GM19438 (cell line): ENCODE data around the gene LAMTOR1.

Experiments
- ATAC-seq: cut with Tn5 transposase; IDR thresholded peaks from one replicate; pipeline ENCODE4 v1.9.1; 2021; ENCODE audit warnings: low read depth; ENCODE audit not compliant: unreplicated experiment

Gene LAMTOR1

DNA sequence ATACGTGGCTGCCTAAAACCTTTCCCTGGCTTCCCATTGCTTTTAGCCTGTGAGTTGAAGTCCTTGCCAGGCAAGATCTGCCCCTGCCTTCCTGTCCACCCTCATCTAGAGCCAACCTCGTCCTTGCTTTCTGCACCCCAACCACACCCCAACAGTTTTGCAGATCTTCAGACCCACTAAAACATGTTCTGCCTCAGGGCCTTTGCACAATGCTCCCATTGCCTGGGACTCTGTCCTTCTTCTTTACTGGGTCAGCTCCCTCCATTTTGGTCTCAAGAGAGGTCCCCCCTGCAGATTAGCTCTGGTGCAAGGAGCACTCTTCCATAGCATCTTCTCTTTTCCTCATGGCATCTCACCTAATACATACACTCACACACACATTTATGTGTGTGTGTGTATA lies 17.8 kb upstream of the LAMTOR1 start:
- ATAC-seq = no peak

- ATAC-seq = no peak
These were observed 16.1 kb upstream of the LAMTOR1 start for GRCh38 chr11:72119198-72119597.

GRCh38 chr11:72116019-72116755 lies 13.1 kb upstream of the LAMTOR1 start:
- no peak for ATAC-seq

DNA sequence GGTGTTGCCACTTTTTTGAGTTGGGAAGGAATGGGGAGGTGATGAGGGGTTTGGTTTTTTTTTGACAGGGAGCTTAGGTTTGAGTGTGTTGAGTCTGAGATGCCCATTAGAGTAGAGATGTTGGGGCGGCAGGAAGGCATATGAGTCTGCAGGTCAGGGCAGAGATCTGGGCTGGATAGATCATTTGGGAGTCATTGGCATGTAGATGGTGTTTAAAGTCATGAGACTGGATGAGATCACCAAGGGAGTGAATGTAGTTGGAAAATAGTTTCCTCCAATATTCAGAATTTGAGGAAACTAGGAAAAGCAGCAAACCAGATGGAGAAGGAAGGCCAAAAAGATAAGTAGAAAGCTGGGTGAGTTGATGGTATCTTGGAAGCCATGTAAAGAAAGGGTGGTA lies 11.5 kb upstream of the LAMTOR1 start:
- no peak for ATAC-seq

GRCh38 chr11:72112978-72113808 lies 10.1 kb upstream of the LAMTOR1 start:
- ATAC-seq = no peak

DNA sequence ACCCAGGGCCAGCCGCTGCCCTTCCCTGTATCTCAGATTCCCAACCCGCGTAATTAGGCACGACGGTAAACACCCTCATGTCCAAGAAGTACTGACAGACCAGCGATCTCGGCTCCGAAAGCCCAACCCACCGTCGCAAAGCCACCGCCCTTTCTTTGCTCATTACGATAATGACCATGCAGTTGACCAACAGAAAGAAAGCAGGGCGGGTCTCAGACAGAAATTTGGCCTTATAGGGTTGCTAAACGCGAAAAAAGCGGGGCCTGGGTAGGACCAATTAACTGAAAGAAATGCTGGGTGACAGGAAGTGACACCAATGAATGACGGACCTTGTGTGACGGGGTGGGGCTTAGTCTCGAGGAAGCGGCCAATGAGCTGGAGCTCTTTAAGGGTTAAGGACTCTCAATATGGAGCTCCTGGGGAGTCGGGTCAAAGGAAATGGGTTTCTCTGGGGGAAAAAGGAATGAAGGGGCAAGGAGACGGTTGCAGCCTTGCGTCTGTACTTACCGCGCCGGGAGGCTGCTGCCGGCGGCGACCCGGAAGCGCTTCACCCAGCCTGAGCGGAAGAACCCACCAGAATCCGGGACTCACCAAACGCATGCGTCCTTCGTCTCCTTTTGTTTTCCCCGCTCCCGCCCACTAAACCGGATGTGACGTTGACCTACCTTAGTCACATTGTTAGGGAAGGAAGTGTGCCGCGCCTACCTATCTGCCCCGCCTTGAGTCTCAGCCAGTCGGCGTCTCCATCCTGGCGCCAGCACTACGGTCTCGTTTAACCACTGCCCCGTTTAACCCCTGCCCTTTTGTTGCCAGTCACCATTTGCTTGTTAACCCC lies 9.3 kb upstream of the LAMTOR1 start, which contains the start of gene ANAPC15:
ANAPC15 (minus strand) TSS at position 553 of the 835 bp plus-strand sequence. CDS start 1,419 bp downstream, outside the sequence.
- peak; percentile 90 for ATAC-seq

DNA sequence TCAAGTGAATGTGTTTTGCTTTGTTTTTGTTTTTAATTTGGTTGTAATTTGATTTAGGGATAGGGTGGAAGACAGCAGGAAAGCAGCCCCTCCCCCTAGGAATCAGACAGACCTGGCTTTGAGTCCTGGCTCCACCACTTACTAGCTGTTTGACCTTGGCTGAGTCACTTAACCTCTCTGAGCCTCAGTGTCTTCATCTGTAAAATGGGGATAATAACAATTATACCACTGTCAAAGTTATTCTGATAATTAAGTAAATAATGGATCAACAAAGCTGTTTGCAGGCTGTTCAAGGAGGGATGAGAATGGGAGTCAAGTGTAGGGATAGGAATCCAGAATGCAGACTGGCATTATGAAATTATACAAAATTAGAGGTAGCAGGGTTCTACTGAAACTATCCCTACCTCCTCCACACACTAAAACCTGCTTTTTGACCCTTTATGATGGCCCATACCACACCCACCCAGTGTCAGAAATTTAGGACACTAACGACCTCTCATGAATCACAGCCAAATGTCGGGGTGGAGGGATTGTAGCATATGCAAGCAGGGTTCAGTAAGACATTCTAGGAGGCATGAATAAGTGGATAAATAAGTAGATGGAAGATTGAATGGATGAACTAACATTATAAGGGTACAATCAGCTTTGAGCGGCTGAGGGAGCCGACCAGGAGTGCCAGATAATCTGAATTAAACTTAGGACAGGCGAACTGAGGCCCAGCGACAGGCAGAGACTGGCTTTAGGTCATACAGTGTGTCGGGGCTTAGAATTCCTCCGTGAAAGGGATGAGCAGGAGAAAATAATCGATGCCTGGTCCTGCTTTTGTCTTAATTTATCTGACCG lies 8.4 kb upstream of the LAMTOR1 start:
- ATAC-seq = peak; percentile 1

DNA sequence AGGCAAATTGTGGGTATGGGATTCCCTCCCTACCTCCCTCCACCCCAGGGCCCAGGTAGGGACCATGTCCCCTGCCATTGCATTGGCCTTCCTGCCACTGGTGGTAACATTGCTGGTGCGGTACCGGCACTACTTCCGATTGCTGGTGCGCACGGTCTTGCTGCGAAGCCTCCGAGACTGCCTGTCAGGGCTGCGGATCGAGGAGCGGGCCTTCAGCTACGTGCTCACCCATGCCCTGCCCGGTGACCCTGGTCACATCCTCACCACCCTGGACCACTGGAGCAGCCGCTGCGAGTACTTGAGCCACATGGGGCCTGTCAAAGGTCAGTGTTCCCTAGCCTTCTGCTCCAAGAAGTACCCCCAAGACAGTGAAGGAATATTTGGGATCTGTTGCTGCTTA lies 2.8 kb upstream of the LAMTOR1 start, which contains the start of gene TOMT:
TOMT (plus strand) TSS at position 37 of the 400 bp plus-strand sequence; CDS start at position 65, 28 bp downstream.
- ATAC-seq = no peak

DNA sequence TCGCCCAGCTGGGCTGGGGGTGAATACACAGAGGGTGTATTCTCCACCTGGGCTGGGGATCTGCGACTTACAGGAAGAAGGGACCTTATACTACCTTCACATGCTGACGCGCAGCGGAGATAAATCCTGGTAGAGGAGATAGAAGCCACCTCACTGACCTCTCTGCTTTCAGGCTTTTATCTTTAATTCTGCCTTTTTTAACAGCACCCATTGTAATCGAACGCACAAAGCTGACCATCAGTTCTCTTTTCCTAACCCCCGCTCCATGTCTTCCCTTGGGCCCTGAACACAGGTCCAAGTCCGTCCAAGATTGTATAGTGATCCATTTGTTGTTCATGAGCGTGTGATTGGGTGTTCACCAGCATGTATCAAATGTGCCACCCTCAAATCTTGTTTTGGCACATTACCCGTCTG lies 664 bp upstream of the LAMTOR1 start:
- no peak for ATAC-seq

- no peak for ATAC-seq
These were observed 509 bp downstream of the LAMTOR1 start for GRCh38 chr11:72102631-72102945.

DNA sequence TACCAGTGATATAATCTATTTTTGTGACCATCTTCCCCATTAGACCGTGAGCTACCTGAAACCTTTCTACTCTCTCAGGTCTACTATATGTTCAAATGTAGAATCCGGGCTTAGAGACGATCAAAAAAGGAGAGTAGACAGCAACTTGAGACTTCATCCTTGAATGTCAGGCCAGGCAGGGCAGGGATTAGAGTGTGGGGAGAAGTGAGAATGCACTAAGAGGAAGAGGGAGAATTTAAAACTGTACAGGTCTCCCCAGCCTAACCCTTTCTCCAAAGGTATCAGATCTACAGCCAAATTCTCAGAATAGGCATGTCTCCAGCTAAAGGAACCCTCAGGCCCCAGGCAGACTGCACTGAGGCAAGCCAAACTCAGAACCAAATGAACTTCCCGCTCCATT lies 935 bp downstream of the LAMTOR1 start:
- ATAC-seq = no peak

GRCh38 chr11:72100462-72100861 lies 2.6 kb downstream of the LAMTOR1 start:
- no peak for ATAC-seq

- ATAC-seq = no peak
These were observed 3.1 kb downstream of the LAMTOR1 start for GRCh38 chr11:72100009-72100408.

GRCh38 chr11:72098741-72099140 lies 4.4 kb downstream of the LAMTOR1 start:
- ATAC-seq = no peak

DNA sequence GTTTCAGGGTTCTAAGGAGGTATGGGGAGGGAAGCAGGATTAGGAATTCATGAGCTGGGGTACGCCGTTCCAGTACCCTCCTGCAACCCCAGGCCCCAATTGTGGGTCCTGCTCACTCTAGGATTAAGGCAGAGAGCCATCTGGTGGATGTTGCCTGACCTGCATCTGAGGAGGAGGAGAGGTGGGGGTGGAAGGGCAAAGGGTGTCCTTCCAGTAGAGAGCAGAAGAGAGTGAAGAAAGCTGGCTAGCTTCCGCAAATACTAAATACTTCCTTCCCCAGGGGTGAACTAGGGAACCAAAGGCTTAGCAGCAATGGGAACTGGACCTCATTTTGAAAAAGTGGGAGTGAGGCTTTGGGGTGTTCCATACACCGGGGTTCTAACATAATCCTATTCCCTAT lies 11.8 kb downstream of the LAMTOR1 start:
- ATAC-seq = peak; percentile 55

DNA sequence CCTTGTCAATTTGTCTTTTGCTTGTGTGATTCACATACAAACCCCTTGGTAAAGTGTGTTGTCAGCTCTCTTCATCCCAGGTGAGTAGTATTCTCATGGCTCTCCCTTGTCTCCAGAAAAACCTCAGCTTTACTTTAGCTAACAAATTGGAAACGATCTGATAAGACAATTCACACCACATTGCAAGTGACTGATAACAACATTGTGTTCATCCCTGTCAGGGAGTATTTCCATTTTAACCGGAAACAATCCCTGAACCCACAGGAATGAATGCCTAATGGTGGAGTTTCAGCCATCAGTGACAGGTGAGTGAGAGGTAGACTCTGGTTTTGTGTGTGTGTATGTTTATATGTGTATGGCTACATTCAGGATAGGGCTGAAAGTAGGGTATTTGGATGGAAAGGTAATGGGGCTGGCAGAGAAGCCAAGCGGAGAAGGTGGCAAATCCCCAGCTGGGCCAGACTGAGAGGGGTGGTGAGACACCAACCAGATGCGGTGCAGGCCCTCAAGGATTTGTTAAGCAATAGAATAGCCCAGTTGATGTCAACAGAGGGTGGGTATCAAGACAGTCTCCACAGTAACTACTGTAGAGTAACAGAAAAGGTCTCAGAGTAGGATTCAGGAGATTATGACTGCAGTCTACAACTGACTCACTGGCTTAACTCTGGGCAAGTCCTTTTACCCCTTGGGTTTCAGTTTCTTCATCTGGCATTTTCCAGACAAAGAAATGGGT lies 14.9 kb downstream of the LAMTOR1 start:
- no peak for ATAC-seq

GRCh38 chr11:72085621-72086351 lies 17.3 kb downstream of the LAMTOR1 start:
- ATAC-seq = no peak

GRCh38 chr11:72084965-72085364 lies 18.1 kb downstream of the LAMTOR1 start:
- ATAC-seq = no peak

DNA sequence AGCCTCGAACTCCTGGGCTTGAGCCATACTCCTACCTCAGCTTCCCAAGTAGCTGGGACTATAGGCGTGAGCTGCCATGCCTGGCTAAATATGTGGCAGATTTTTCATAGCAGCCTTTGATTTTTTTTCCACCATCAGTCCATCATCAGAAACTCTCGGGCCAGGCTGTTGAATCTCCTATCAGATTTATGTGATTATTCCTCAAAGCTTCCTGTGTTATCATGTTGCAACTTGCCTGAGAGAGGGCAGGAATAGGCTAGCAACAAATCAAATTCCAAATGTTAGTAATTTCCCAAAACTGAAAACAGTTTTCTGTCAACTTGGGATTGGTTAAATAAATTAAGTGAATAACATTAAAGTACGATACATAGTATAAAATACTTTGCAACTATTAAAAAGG lies 19.0 kb downstream of the LAMTOR1 start:
- ATAC-seq = no peak
